AG09319 (cell line): ENCODE results near the gene RUBCNL.

Experiments
- DNase-seq: peaks from one replicate; pipeline ENCODE4 v3.0.0-alpha.2; 2010; ENCODE audit warnings: low read depth; ENCODE audit errors: extremely low read depth
- TF ChIP-seq, protein P1 (sequence below): IDR thresholded peaks from 2 replicates; pipeline ENCODE4 v1.5.1; 2011; ENCODE audit warnings: low read depth, mild to moderate bottlenecking, inconsistent platforms, low read length, moderate library complexity

The RUBCNL gene

DNA sequence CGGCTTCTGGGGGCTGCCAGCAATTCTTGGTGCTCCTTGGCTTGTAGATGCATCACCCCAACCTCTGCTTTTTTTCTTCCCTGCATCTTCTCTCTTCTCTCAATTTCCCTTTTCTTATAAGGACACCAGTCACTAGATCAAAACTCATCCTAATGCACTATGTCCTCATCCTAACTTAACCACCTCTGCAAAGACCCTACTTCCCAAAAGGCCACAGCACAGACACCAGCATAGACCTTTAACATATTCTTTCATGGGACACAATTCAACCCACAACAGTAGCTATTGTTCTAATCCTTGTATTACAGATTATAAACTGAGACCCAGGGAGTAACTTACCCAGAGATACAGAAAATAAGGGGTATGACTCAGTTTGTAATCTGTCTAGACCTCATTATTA is 47.0 kb downstream of the RUBCNL start:
- DNase-seq = no peak
- TF ChIP-seq, protein P1, sequence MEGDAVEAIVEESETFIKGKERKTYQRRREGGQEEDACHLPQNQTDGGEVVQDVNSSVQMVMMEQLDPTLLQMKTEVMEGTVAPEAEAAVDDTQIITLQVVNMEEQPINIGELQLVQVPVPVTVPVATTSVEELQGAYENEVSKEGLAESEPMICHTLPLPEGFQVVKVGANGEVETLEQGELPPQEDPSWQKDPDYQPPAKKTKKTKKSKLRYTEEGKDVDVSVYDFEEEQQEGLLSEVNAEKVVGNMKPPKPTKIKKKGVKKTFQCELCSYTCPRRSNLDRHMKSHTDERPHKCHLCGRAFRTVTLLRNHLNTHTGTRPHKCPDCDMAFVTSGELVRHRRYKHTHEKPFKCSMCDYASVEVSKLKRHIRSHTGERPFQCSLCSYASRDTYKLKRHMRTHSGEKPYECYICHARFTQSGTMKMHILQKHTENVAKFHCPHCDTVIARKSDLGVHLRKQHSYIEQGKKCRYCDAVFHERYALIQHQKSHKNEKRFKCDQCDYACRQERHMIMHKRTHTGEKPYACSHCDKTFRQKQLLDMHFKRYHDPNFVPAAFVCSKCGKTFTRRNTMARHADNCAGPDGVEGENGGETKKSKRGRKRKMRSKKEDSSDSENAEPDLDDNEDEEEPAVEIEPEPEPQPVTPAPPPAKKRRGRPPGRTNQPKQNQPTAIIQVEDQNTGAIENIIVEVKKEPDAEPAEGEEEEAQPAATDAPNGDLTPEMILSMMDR = no peak

DNA sequence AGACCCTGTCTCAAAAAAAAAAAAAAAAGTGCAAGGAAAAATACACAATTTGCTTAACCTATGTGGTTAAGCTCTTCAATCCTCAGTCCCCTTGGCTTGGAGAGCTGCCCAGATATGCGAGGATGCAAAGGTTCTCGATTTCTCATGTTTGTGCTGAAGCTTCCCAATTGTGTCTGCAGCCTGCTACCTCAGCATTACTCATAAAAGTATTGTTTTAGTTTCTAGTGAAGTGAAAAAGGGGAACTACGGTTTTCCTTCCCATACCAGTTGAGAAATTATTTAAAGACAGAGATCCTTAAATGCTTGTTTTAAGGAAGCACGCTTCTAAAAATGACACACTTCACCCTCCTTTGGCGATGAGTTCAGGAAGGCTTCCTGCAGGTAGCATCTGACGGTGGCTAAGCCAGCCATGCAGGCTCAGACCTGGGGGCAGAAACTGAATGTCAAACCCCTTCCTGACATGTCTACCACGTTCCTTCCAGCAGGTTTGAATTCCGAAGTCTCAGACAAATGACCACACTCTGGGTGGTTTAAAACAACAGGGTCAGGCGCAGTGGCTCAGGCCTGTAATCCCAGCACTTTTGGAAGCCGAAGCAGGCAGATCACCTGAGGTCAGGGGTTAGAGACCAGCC is 47.9 kb downstream of the RUBCNL start:
- DNase-seq = no peak
- TF ChIP-seq, protein P1 = no peak

DNA sequence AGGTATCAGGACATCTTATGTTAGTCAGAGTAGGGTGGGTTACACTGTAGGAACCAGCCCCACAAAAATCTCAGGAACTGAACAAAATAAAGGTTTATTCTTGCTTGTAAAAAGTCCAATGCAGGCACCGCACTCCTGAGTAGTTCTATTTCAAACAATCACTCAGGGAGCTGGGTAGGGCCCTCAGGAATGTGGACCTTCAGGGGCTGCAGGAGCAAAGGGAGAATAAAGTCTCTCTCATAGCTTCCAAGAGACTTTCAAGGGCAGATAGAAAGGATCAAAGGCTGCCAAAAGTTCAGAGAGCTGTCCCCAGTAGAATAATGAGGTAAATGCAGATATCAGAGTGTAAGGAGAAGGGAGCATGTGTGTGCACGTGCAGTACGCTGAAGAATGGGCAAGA is 49.4 kb downstream of the RUBCNL start:
- TF ChIP-seq, protein P1 = no peak
- no peak for DNase-seq

DNA sequence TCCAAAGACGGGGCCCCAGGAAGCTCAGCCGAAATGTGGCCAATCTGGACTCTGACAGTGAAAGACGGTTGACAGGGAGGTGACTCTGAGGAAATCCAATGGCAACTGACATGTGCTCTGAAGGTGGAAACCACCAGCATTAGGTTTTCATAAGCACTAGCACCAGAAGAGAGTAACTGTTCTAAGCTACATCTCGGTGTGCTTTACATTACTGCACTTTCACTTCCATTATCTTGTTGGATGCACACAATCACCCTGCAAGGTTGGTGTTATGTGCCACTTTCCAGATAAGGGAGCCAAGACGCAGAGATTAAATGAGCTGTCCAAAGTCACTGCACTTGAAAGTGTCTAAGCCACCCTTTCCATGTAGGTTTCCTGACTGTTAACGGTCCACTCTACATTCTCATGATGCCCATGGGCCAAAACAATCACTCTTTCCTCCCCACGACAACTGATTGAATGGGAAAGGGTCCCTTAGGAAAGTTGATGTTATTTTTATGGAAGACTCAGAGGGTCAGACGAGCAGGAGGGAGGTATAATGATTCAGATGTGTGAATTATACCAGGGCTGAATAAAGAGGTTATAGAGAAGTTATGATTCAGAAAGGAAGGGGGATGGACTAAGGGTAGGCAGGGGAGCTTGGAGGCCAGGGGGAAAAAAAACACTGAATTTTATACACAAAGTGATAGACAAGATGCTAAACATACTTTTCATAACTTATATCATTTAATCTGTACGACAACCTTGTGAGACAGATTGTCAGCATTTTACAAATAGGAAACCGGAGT is 52.8 kb downstream of the RUBCNL start:
- no peak for DNase-seq
- TF ChIP-seq, protein P1 = no peak

DNA sequence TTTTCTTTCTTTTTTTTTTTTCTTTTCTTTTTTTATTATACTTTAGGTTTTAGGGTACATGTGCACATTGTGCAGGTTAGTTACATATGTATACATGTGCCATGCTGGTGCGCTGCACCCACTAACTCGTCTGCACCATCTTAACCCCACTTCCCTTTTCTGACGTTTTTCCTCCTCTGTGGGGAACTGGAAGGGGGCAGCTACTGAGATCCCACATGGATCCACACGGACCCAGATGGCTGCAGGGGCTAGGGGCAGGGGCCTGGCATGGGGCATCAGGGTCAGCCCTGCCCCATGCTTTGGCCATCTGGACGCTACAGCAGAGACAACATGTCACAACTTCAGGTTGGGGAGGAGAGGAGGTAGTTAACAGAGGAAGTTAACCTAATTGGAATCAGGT is 54.3 kb downstream of the RUBCNL start:
- no peak for DNase-seq
- TF ChIP-seq, protein P1 = no peak

DNA sequence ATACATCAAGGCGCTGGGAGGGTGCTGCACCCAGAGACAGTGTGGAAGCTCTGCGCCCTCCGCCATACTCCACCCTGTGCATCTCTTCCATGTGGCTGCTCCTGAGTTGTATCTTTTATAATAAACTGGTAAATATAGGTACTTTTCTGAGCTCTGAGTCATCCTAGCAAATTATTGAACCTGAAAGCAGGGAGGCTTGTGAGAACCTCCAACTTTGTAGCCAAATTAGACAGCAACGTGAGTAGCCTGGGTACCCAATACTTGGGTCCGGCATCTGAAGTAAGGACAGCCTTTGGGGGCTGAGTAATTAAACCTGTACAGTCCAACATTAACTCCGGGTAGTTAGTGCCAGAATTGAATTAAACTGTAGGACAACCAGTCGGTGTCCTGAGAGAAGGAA is 57.4 kb downstream of the RUBCNL start:
- TF ChIP-seq, protein P1 = no peak
- no peak for DNase-seq

DNA sequence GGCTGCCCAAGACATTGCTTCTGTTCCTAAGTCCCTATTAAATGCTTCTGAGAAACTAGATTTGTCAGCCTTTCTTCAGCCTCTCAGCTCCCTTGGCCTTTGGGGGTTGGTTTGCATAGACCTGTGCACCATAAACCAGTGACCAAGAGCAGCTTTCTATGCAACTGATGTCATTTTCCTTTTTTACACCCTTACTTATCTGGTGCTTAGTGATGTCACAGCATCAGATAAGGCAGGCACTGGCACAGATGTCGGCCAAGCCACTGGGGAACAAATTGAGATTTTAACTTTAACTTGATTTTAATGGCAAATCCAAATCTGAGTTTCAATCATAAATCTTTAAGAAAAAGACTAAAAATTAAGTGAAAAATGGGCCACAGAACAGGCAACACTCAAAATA is 59.8 kb downstream of the RUBCNL start:
- TF ChIP-seq, protein P1 = no peak
- DNase-seq = no peak
